Measurements from ENCODE around the gene PLEKHA1.

GRCh38 chr10:122359621-122360020, 14.9 kb upstream of the PLEKHA1 start:
- TF ChIP-seq POLR2A (IDR thresholded peaks at IDR 0.05) (no peak), CTCF (IDR thresholded peaks at IDR 0.05) (no peak)
